Globus pallidus (tissue), 1 donor: Measurements from ENCODE around the gene TNFRSF14.

Source experiments
- DNase-seq: peaks from one replicate; pipeline ENCODE4 v3.0.0-alpha.2; 2015; ENCODE audit warnings: low spot score

The TNFRSF14 gene

GRCh38 chr1:2523891-2524609 lies 32.1 kb upstream of the TNFRSF14 start:
- DNase-seq = no peak

- no peak for DNase-seq
These were observed 30.6 kb upstream of the TNFRSF14 start for GRCh38 chr1:2525572-2525919.

GRCh38 chr1:2525920-2526823 lies 30.0 kb upstream of the TNFRSF14 start, which contains the start of gene PANK4:
Gene PANK4, minus strand, starts transcription at chr1:2526596. Its CDS starts 9 bp downstream, at chr1:2526587.
- DNase-seq = peak; percentile 94

GRCh38 chr1:2526824-2527555 lies 29.2 kb upstream of the TNFRSF14 start:
- DNase-seq = peak; percentile 80

GRCh38 chr1:2527556-2527860 lies 28.7 kb upstream of the TNFRSF14 start:
- no peak for DNase-seq

- DNase-seq = no peak
These were observed 28.2 kb upstream of the TNFRSF14 start for GRCh38 chr1:2528016-2528415.

GRCh38 chr1:2528611-2528965 lies 27.6 kb upstream of the TNFRSF14 start:
- no peak for DNase-seq

GRCh38 chr1:2528966-2529783 lies 27.0 kb upstream of the TNFRSF14 start:
- no peak for DNase-seq

GRCh38 chr1:2529784-2530512 lies 26.2 kb upstream of the TNFRSF14 start, which contains the start of gene HES5:
Gene HES5, minus strand, starts transcription at chr1:2530263. Its CDS starts 99 bp downstream, at chr1:2530164.
- DNase-seq = no peak

GRCh38 chr1:2530513-2531361 lies 25.4 kb upstream of the TNFRSF14 start:
- DNase-seq = no peak

GRCh38 chr1:2532485-2533160 lies 23.5 kb upstream of the TNFRSF14 start:
- DNase-seq = no peak

- no peak for DNase-seq
These were observed 22.8 kb upstream of the TNFRSF14 start for GRCh38 chr1:2533365-2533764.

- no peak for DNase-seq
These were observed 21.9 kb upstream of the TNFRSF14 start for GRCh38 chr1:2534315-2534686.

- no peak for DNase-seq
These were observed 21.3 kb upstream of the TNFRSF14 start for GRCh38 chr1:2534687-2535441.

GRCh38 chr1:2535455-2535854 lies 20.7 kb upstream of the TNFRSF14 start:
- DNase-seq = no peak

GRCh38 chr1:2535981-2536380 lies 20.2 kb upstream of the TNFRSF14 start:
- no peak for DNase-seq

GRCh38 chr1:2537784-2538115 lies 18.4 kb upstream of the TNFRSF14 start:
- no peak for DNase-seq

GRCh38 chr1:2538376-2538775 lies 17.8 kb upstream of the TNFRSF14 start:
- no peak for DNase-seq

GRCh38 chr1:2538872-2539271 lies 17.3 kb upstream of the TNFRSF14 start:
- no peak for DNase-seq
